GM19438 (cell line): ENCODE data around the gene MCL1.
"Not testable (repeated sequence)": the region's sequence is repeated elsewhere in the genome, so short reads cannot be mapped to it uniquely, and the experiment has no call there.

Source experiments
- ATAC-seq: cut with Tn5 transposase; IDR thresholded peaks from one replicate; pipeline ENCODE4 v1.9.1; 2021; ENCODE audit warnings: low read depth; ENCODE audit not compliant: unreplicated experiment

MCL1 gene

GRCh38 chr1:150603711-150604110 is 24.3 kb upstream of the MCL1 start:
- no peak for ATAC-seq

- ATAC-seq: not testable (repeated sequence)
These were observed 23.0 kb upstream of the MCL1 start for GRCh38 chr1:150602372-150602771.

GRCh38 chr1:150601540-150601939 is 22.1 kb upstream of the MCL1 start:
- ATAC-seq: no peak

- not testable (repeated sequence) for ATAC-seq
These were observed 18.9 kb upstream of the MCL1 start for GRCh38 chr1:150598346-150598745.

- ATAC-seq: no peak
These were observed 17.6 kb upstream of the MCL1 start for GRCh38 chr1:150596976-150597375.

- no peak for ATAC-seq
These were observed 16.9 kb upstream of the MCL1 start for GRCh38 chr1:150596095-150596892.

- no peak for ATAC-seq
These were observed 3.0 kb upstream of the MCL1 start for GRCh38 chr1:150582371-150582770.

GRCh38 chr1:150581962-150582361 is 2.6 kb upstream of the MCL1 start:
- not testable (repeated sequence) for ATAC-seq

- ATAC-seq: not testable (repeated sequence)
These were observed 2.0 kb upstream of the MCL1 start for GRCh38 chr1:150581437-150581836.

GRCh38 chr1:150580966-150581365 is 1.6 kb upstream of the MCL1 start:
- ATAC-seq: not testable (repeated sequence)

GRCh38 chr1:150579945-150580642 is 684 bp upstream of the MCL1 start:
- peak; percentile 5 for ATAC-seq

GRCh38 chr1:150578272-150579109 is 919 bp downstream of the MCL1 start:
- no peak for ATAC-seq

- no peak for ATAC-seq
These were observed 1.7 kb downstream of the MCL1 start for GRCh38 chr1:150577557-150578271.

- no peak for ATAC-seq
These were observed 2.4 kb downstream of the MCL1 start for GRCh38 chr1:150576794-150577556.

- ATAC-seq: no peak
These were observed 3.1 kb downstream of the MCL1 start for GRCh38 chr1:150576367-150576711.

- no peak for ATAC-seq
These were observed 3.7 kb downstream of the MCL1 start for GRCh38 chr1:150575518-150576366.

- ATAC-seq: no peak
These were observed 4.3 kb downstream of the MCL1 start for GRCh38 chr1:150575072-150575489.

- ATAC-seq: no peak
These were observed 4.9 kb downstream of the MCL1 start for GRCh38 chr1:150574260-150575071.
